GM18867 (cell line): Measurements from ENCODE around the gene MAP3K14.

ENCODE experiments used
- ATAC-seq: cut with Tn5 transposase; IDR thresholded peaks from one replicate; pipeline ENCODE4 v1.9.1; 2021; ENCODE audit warnings: mild to moderate bottlenecking, moderate library complexity; ENCODE audit not compliant: unreplicated experiment

The MAP3K14 gene

GRCh38 chr17:45225051-45225700 is 91.6 kb downstream of the MAP3K14 start:
- no peak for ATAC-seq

GRCh38 chr17:45224671-45225050 is 92.2 kb downstream of the MAP3K14 start:
- ATAC-seq, result no peak

- ATAC-seq, result no peak
These were observed 93.0 kb downstream of the MAP3K14 start for GRCh38 chr17:45223539-45224528.

GRCh38 chr17:45222996-45223538 is 93.8 kb downstream of the MAP3K14 start:
- no peak for ATAC-seq

GRCh38 chr17:45222289-45222995 is 94.4 kb downstream of the MAP3K14 start:
- no peak for ATAC-seq

- no peak for ATAC-seq
These were observed 94.9 kb downstream of the MAP3K14 start for GRCh38 chr17:45222014-45222288.

GRCh38 chr17:45221081-45222013 is 95.5 kb downstream of the MAP3K14 start, which contains the start of gene FMNL1:
FMNL1 (plus strand) TSS chr17:45221885; CDS start chr17:45222125, 240 bp downstream.
- ATAC-seq, result peak; percentile 31

- no peak for ATAC-seq
These were observed 96.7 kb downstream of the MAP3K14 start for GRCh38 chr17:45220079-45220478.

GRCh38 chr17:45218895-45219661 is 97.7 kb downstream of the MAP3K14 start:
- ATAC-seq, result no peak
